IMR-90 (cell line): ENCODE results near the gene TGM2. TPM values are rescaled to one million over a fixed set of nuclear protein-coding genes. Genes with fewer than 3 reads are reported as not detected.

Experiments used
- ATAC-seq: fragments of 200-7000 bp; cut with Tn5 transposase; 2 replicates; pipeline ENCODE4 v1.9.1; 2020; ENCODE audit warnings: low read depth, mild to moderate bottlenecking, moderate library complexity
- BruUV-seq: library from RNA; stranded (reverse); fragments of 400-500 nt; replicated peaks from 2 replicates; lab custom pipeline; 2021; lab: Mats Ljungman, UMichigan
- CTCF ChIA-PET: fragments of 300-600 bp; formaldehyde crosslinking; extraction: SDS; loops from one replicate; lab custom pipeline; 2021; ENCODE audit warnings: antibody characterized with exemption; lab: Yijun Ruan, JAX
- POLR2A ChIA-PET: fragments of 300-600 bp; sonication (Branson Sonifier 250); formaldehyde crosslinking; loops from one replicate; lab custom pipeline; 2022; ENCODE audit warnings: antibody characterized with exemption; ENCODE audit not compliant: unreplicated experiment; lab: Charles Lee
- DNase-seq: peaks from one replicate; pipeline ENCODE4 v3.0.0; 2013
- H2AFZ ChIP-seq: replicated peaks from 2 replicates; pipeline ENCODE3; 2013; ENCODE audit warnings: low read length, mild to moderate bottlenecking; ENCODE audit not compliant: poor library complexity
- H2AK5ac ChIP-seq: 2 replicates; pipeline ENCODE4 v1.6.1; 2013; ENCODE audit warnings: low read depth, low read length, inconsistent platforms
- H2AK9ac ChIP-seq: replicated peaks from 2 replicates; pipeline ENCODE3; 2013; ENCODE audit warnings: mild to moderate bottlenecking, low read depth, low read length, moderate library complexity; ENCODE audit not compliant: poor library complexity
- H2BK120ac ChIP-seq: 2 replicates; pipeline ENCODE4 v1.6.1; 2013; ENCODE audit warnings: low read depth, low read length, inconsistent platforms
- H2BK15ac ChIP-seq: 3 replicates; pipeline ENCODE4 v1.6.1; 2013; ENCODE audit warnings: low read depth, low read length, inconsistent platforms
- H2BK20ac ChIP-seq: 2 replicates; pipeline ENCODE4 v1.6.1; 2013; ENCODE audit warnings: low read depth, mild to moderate bottlenecking, inconsistent platforms, low read length, moderate library complexity
- H2BK5ac ChIP-seq: 2 replicates; pipeline ENCODE4 v1.6.1; 2013; ENCODE audit warnings: mild to moderate bottlenecking, low read depth, low read length, inconsistent platforms; ENCODE audit not compliant: poor library complexity, severe bottlenecking
- H3K14ac ChIP-seq: replicated peaks from 2 replicates; pipeline ENCODE4 v1.6.1; 2013; ENCODE audit warnings: low read depth, low read length, inconsistent platforms
- H3K18ac ChIP-seq: 2 replicates; pipeline ENCODE4 v1.6.1; 2013; ENCODE audit warnings: low read depth, low read length, control low read depth
- H3K23ac ChIP-seq: 2 replicates; pipeline ENCODE4 v1.6.1; 2013; ENCODE audit warnings: low read depth, low read length, inconsistent platforms
- H3K27ac ChIP-seq: 2 replicates; pipeline ENCODE4 v1.5.1; 2013; ENCODE audit warnings: mild to moderate bottlenecking, control low read depth, low read length; ENCODE audit not compliant: insufficient read depth
- H3K27me3 ChIP-seq: 2 replicates; pipeline ENCODE4 v1.6.1; 2013; ENCODE audit warnings: low read length; ENCODE audit not compliant: control insufficient read depth, insufficient read depth
- H3K36me3 ChIP-seq: 2 replicates; pipeline ENCODE4 v1.6.1; 2013; ENCODE audit warnings: low read length, mixed read lengths; ENCODE audit not compliant: control insufficient read depth, insufficient read depth
- H3K4ac ChIP-seq: 2 replicates; pipeline ENCODE4 v1.6.1; 2013; ENCODE audit warnings: low read depth, low read length, inconsistent platforms
- H3K4me1 ChIP-seq: 2 replicates; pipeline ENCODE4 v1.6.1; 2013; ENCODE audit warnings: low read length, mixed read lengths; ENCODE audit not compliant: control insufficient read depth, insufficient read depth
- H3K4me2 ChIP-seq: 2 replicates; pipeline ENCODE4 v1.6.1; 2013; ENCODE audit warnings: low read depth, mild to moderate bottlenecking, control low read depth, low read length, moderate library complexity
- H3K4me3 ChIP-seq: 2 replicates; pipeline ENCODE4 v1.5.1; 2013; ENCODE audit warnings: low read depth, mild to moderate bottlenecking, control low read depth, low read length, moderate library complexity; ENCODE audit not compliant: insufficient read depth
- H3K56ac ChIP-seq: 2 replicates; pipeline ENCODE4 v1.6.1; 2013; ENCODE audit warnings: low read length, inconsistent platforms; ENCODE audit not compliant: insufficient read depth; ENCODE audit errors: extremely low read depth
- H3K79me1 ChIP-seq, 2 experiments: 2 replicates each; pipeline ENCODE4 v1.6.1; 2013; ENCODE audit warnings: low read length in 2 of 2, inconsistent platforms in 1 of 2, low read depth in 1 of 2
- H3K9ac ChIP-seq: 2 replicates; pipeline ENCODE4 v1.6.1; 2013; ENCODE audit warnings: low read depth, low read length, control low read depth
- H3K9me1 ChIP-seq: 2 replicates; pipeline ENCODE4 v1.6.1; 2013; ENCODE audit warnings: low read length, inconsistent platforms; ENCODE audit not compliant: insufficient read depth
- H3K9me3 ChIP-seq: 2 replicates; pipeline ENCODE4 v1.6.1; 2013; ENCODE audit warnings: low read length; ENCODE audit not compliant: control insufficient read depth, insufficient read depth
- H4K20me1 ChIP-seq: 2 replicates; pipeline ENCODE4 v1.6.1; 2013; ENCODE audit warnings: low read length, inconsistent platforms; ENCODE audit not compliant: insufficient read depth
- H4K5ac ChIP-seq: 2 replicates; pipeline ENCODE4 v1.6.1; 2013; ENCODE audit warnings: mild to moderate bottlenecking, low read depth, low read length, control low read depth
- H4K8ac ChIP-seq, 2 experiments: 2 replicates each; pipeline ENCODE4 v1.6.1; 2013; ENCODE audit warnings: low read depth in 2 of 2, low read length in 2 of 2, control low read depth in 1 of 2, inconsistent platforms in 1 of 2
- H4K91ac ChIP-seq: 2 replicates; pipeline ENCODE4 v1.6.1; 2013; ENCODE audit warnings: low read depth, low read length, inconsistent platforms; ENCODE audit not compliant: insufficient read depth
- ELK1 ChIP-seq: fragments of 150-350 bp; IDR thresholded peaks from 2 replicates; pipeline ENCODE4 v1.6.1; 2016; ENCODE audit warnings: low read depth, mild to moderate bottlenecking, low read length, moderate library complexity, borderline replicate concordance
- WGBS, 2 experiments: methylation state at CpG; one replicate each; pipeline versions ENCODE4 v1.1.5 to v1.1.7; 2013; ENCODE audit warnings: missing lambda C conversion rate in 2 of 2; ENCODE audit not compliant: insufficient read length in 1 of 2; ENCODE audit errors: extremely low coverage in 2 of 2; 5-methylcytosine and 5-hydroxymethylcytosine counted together
- dilution Hi-C: fragments of 300-500 bp; cut with HindIII; formaldehyde crosslinking; loops from one replicate; pipeline ENCODE4 v1.14.3; 2018; ENCODE audit warnings: low sequenced_read_pairs; ENCODE audit not compliant: unreplicated experiment
- in situ Hi-C: fragments of 300-500 bp; cut with MboI; formaldehyde crosslinking; loops from 3 replicates; pipeline ENCODE4 v1.14.3; 2019; ENCODE audit warnings: low sequenced_read_pairs, inconsistent platforms, mixed read lengths
- intact Hi-C: fragments of 100-400 bp; cut with micrococcal nuclease; formaldehyde crosslinking; loops from 2 replicates; pipeline ENCODE4 v1.10.0; 2022
- polyA plus RNA-seq, 3 experiments: library from polyadenylated mRNA; depleted of rRNA; stranded (reverse); fragments of >200 nt; gene quantifications; 2 replicates each; pipeline ENCODE4 v1.2.3, GENCODE V29; 2012; ENCODE audit warnings: low replicate concordance in 1 of 3
- total RNA-seq: library from RNA; depleted of rRNA; stranded (reverse); fragments of >200 nt; gene quantifications from 2 replicates; pipeline ENCODE4 v1.2.3, GENCODE V29; 2012

The TGM2 gene
- total and polyA plus RNA-seq, 2 of the 4 experiments (the other 2 are of a cell fraction), result 239 to 268 TPM

- Histone ChIP-seq H4K8ac (peak overlapping the region in 1 of 2 experiments; percentile 42; a peak in 1 of 4 replicates), H2BK15ac (0 out of 3 replicates have a peak overlapping the region, but pooled peaks have one; percentile 48), H3K4me2 (peak overlapping the region; percentile 96), H2BK20ac (no peak overlapping the region), H3K27ac (0 out of 2 replicates have a peak overlapping the region, but pooled peaks have one; percentile 3), H3K23ac (peak overlapping the region; percentile 40; the same call in 1 of the 2 replicates), H3K18ac (no peak overlapping the region), H2AK5ac (peak overlapping the region; percentile 12), H3K4ac (no peak overlapping the region), H3K4me1 (peaks cover 40% of the 10 kb centered on the region), H4K91ac (peak overlapping the region; percentile 25; the same call in 1 of the 2 replicates), H3K56ac (no peak overlapping the region), H3K4me3 (peak overlapping the region; percentile 50; the same call in 1 of the 2 replicates), H3K36me3 (peaks cover 27% of the 10 kb centered on the region), H2AFZ (no peak overlapping the region), H4K5ac (no peak overlapping the region; the same call in 1 of the 2 replicates), H2BK120ac (no peak overlapping the region; the same call in 1 of the 2 replicates), H3K9me3 (no peaks in the 10 kb centered on the region), H3K27me3 (no peaks in the 10 kb centered on the region), H2AK9ac (no peak overlapping the region), H3K9ac (peak overlapping the region; percentile 37), H2BK5ac (no peak overlapping the region), H3K9me1 (peaks cover 27% of the 10 kb centered on the region), H4K20me1 (no peaks in the 10 kb centered on the region; the same call in 1 of the 2 replicates), H3K79me1 (peaks cover 24 to 76% of the 10 kb centered on the region in 2 experiments), H3K14ac (peak overlapping the region; percentile 9; the same call in 1 of the 2 replicates)
- dilution Hi-C loops, result no loop called here
- ChIA-PET POLR2A (no interaction called here), CTCF (interaction anchor here (1.3 to 2.4 kb wide), 4 partner anchors 22 to 90 kb away, joined by 3 to 9 read pairs (median 4); no protein-coding TSS in a partner anchor)
- BruUV-seq, result no TSS peak
- ATAC-seq, result no peak
- intact Hi-C loops, result no loop called here
- DNase-seq, result no peak
- 80% methylated on average over 6 of the region's 15 CpGs; no CpG with 5 or more reads in 1 of the 2 experiments for WGBS, 2 experiments
- in situ Hi-C loops, result no loop called here
- no peak for TF ChIP-seq ELK1
Observed at GRCh38 chr20:38162878-38163875, 1.9 kb downstream of the TGM2 start.
